Measurements from ENCODE around the gene KRTAP9-9.

DNA sequence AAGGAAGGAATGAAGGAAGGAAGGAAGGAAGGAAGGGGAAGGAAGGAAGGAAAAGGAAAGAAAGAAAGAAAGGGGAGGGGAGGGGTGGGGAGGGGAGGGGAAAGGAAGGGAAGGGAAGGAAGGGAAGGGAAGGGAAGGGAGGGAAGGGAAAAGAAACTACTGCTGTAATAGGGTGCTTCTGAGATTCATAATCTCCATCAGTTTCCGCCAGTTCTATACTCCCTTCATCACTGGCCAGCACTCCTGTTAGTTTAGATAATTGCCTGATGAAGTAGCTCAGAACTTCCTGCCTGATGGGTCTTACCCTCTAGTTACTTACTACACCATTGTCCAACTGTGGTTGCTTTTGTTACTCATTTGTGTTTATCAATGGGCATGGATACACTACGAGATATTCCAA lies 8.0 kb downstream of the KRTAP9-9 start:
- TF ChIP-seq, protein P1, sequence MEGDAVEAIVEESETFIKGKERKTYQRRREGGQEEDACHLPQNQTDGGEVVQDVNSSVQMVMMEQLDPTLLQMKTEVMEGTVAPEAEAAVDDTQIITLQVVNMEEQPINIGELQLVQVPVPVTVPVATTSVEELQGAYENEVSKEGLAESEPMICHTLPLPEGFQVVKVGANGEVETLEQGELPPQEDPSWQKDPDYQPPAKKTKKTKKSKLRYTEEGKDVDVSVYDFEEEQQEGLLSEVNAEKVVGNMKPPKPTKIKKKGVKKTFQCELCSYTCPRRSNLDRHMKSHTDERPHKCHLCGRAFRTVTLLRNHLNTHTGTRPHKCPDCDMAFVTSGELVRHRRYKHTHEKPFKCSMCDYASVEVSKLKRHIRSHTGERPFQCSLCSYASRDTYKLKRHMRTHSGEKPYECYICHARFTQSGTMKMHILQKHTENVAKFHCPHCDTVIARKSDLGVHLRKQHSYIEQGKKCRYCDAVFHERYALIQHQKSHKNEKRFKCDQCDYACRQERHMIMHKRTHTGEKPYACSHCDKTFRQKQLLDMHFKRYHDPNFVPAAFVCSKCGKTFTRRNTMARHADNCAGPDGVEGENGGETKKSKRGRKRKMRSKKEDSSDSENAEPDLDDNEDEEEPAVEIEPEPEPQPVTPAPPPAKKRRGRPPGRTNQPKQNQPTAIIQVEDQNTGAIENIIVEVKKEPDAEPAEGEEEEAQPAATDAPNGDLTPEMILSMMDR (IDR thresholded peaks at IDR 0.05) = no peak
- TF ChIP-seq POLR2A (IDR thresholded peaks at IDR 0.05) = no peak

All from adrenal gland (tissue), 5 donors.